Erythroblast (primary cell): ENCODE data around the gene CYP46A1.

Experiments
- DNase-seq, 2 experiments: peaks; one replicate each; lab custom pipeline; 2025; lab: John Stamatoyannopoulos, UW
- GATA1 ChIP-seq: IDR thresholded peaks from 2 replicates; pipeline ENCODE4 v1.6.1; 2011; ENCODE audit warnings: low read depth, mild to moderate bottlenecking, control low read depth, low read length, moderate library complexity
- POLR2A ChIP-seq: IDR thresholded peaks from 2 replicates; pipeline ENCODE4 v1.6.1; 2011; ENCODE audit warnings: mild to moderate bottlenecking, low read length

Gene CYP46A1

GRCh38 chr14:99742509-99743487, 58.7 kb downstream of the CYP46A1 start:
- TF ChIP-seq GATA1 (no peak), POLR2A (no peak)
- DNase-seq: no peak

- no peak for DNase-seq
- no peak for TF ChIP-seq POLR2A
Measured at GRCh38 chr14:99744199-99744872, 60.2 kb downstream of the CYP46A1 start.

DNA sequence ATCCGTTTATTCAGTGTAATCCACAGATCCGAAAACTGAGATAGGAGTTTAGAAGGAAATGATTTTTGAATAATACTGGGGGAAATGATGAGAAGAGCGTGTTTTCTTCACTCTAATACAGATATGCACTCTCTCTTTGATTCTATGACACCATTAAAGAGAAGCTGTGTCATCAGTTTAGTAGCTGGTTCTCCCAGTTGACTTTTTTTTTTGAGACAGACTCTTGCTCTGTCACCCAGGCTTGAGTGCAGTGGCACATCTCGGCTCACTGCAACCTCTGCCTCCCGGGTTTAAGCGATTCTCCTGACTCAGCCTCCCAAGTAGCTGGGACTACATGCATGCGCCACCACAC, 60.8 kb downstream of the CYP46A1 start:
- no peak for DNase-seq
- TF ChIP-seq POLR2A: no peak
- TF ChIP-seq GATA1: no peak

DNA sequence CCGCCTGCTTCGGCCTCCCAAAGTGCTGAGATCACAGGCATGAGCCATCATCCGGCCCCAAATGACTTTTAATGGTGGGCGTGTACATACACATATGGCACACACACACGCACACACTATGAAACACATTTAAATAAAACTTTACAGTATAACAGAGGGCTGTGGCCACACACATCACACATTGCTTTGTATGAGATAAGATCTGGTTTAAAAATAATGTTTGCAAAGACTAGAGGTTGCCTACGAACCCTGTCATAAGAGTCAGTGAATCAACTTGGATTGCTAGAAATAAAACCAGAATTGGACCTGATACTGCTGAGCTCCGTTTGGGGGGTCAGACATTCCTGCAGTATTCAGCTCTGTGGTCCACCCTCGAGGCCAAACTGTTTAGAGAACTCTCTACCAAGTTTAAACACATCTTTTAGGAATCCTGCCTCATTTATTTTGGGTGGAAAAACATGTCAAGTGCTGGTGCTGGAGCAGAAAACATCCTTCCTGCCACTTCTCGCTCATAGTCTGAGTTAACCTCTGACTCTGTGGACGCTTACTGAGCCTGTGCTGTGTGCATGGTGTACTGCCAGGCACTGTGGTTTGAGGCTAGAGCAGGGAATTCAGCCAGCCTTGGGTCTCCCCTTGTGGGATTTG, 61.3 kb downstream of the CYP46A1 start:
- TF ChIP-seq GATA1 (no peak), POLR2A (no peak)
- no peak for DNase-seq

DNA sequence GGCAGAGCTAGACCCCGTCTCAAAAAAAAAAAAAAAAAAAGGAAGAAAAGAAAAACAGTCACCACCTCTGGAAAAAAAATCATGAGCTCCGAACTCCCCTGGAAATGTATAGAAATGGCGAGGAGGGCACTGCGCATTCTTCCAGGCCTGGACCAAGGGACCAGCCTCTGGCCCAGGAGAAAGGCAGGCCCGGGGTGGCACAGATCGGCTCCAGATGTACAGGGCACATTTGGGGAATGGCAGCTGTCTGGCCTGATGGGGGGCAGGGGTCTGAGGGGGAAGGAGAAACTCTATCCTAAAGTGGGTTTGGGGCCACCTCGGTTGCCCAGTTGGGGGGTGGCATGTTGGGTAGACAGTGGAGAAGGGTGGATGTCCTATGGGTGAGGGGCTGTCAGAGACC, 63.1 kb downstream of the CYP46A1 start:
- TF ChIP-seq POLR2A (no peak), GATA1 (no peak)
- no peak for DNase-seq

DNA sequence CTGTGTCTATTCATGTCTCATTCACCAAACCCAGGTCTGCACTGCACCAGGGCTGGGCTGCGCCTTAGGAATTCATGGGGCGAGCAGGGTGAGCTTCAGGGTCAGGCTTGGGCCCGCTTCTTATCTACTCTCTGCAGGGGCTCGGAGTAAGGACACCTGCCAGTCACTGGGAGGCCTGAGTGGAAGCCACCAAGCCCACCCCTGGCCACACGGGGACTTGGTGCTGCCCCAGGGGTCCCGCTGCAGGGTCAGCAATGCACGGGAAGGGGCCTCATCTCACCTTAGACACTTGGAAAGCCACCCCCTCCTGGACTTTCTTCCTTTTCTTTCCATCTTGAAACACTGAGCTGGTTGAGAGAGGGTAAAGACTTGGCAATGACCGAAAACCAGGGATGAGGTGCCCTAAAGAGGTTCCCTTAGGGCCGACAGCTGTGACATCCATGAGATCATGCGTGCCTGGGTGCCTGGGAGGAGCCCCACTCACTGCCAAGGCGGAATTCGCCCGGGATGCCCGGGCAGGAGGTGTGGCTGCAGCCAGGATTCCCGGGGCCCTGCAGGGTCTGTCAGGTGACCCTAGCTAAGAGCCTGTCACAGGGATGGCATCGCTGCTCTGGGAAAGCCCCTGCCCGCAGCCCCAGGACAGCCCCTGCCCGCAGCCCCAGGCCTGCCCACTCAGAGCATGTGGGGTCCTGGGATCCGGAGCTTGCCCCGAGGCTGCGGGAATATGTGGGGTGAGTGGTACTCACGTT, 63.7 kb downstream of the CYP46A1 start:
- DNase-seq: no peak
- TF ChIP-seq GATA1 (no peak), POLR2A (no peak)

DNA sequence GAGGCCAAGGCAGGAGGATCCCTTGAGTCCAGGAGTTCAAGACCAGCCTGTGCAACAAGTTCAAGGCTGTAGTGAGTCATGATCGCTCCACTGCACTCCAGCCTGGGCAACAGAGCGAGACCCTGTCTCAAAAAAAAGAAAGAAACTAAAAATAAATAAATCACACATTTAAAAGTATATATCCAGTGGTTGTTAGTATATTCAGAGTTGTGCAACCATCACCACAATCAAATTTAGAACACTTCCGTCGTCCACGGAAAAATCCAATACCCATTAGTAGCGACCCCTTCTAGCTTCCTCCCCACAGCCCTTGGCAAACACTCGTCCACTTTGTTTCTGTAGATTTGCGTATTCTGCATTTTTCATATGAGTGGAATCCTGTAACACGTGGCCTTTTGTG, 64.4 kb downstream of the CYP46A1 start:
- TF ChIP-seq GATA1 (no peak), POLR2A (no peak)
- no peak for DNase-seq

DNA sequence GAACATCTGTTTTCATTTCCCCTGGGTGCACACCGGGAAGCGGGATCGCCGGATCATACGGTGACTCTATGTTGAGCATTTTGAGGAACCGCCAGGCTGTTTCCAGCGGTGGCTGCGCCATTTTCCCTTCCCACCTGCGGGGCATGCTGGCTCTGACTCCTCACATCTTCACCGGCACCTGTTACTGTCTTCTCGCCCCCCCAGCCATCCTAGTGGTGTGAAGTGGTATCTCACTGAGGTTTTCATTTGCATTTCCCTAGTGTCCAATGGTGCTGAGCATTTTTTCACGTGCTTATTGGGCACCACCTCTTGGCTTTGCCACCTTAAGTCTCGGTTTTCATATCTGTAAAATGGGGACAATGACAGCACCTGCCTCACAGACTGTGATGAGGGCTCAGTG, 65.0 kb downstream of the CYP46A1 start:
- DNase-seq: no peak
- no peak for TF ChIP-seq POLR2A
- no peak for TF ChIP-seq GATA1

- DNase-seq: no peak
- TF ChIP-seq POLR2A: no peak
- TF ChIP-seq GATA1: no peak
Measured at GRCh38 chr14:99749763-99750715, 65.9 kb downstream of the CYP46A1 start.

DNA sequence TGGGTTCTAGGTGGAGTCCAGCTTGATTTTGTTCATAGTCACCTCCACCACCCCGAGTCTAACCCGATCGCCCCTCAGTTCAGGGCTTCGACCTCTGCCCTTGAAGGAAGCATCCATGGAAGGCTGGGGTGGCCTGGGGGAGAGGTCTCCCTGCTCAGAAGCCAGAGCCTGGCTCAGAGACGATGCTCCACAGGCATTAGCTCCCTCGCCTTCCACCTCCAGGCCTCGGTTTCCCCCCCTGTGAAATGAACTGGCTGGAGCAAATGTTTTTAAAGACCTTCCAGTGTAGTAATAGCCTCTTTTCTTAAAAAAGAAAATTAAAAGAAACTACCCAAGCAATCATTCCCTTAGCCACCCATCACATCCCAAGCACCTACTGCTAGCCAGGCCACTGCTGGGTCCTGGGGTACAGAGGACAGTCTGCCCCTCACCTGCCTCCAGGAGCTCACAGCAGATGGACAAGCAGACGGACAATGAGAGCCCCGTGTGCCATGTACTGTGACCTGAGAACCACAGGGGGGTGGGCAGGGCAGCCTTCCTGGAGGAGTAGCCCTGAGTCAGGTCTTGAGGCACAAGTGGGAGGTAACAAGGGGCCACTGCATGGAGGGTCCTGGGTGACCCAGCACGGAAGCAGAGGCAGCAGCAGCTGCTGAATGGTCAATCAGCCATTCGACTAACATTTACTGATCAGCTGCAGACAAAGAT, 66.8 kb downstream of the CYP46A1 start:
- DNase-seq: no peak
- TF ChIP-seq GATA1 (no peak), POLR2A (no peak)

- TF ChIP-seq POLR2A (no peak), GATA1 (no peak)
- no peak for DNase-seq
Measured at GRCh38 chr14:99751539-99752485, 67.7 kb downstream of the CYP46A1 start.
